ENCODE measurements around the gene SMIM30.
"Not testable (repeated sequence)": the region's sequence is repeated elsewhere in the genome, so short reads cannot be mapped to it uniquely, and the experiment has no call there.

SMIM30 gene

GRCh38 chr7:113118074-113118959, at the start of gene SMIM30:
TSS of gene SMIM30 (minus strand) at chr7:113118554. CDS start at chr7:113117578, 976 bp downstream.
- H3K27ac ChIP-seq = peak within 1 kb of the TSS; percentile 43
- no peak for TF ChIP-seq CTCF (conservative IDR thresholded peaks at IDR 0.05)
- TF ChIP-seq ZFX (IDR thresholded peaks at IDR 0.05) = no peak

GRCh38 chr7:113166176-113166575, 47.8 kb upstream of the SMIM30 start:
- not testable (repeated sequence) for H3K27ac ChIP-seq

GRCh38 chr7:113161050-113161449, 42.7 kb upstream of the SMIM30 start:
- no peak overlapping the region for H3K27ac ChIP-seq
- TF ChIP-seq CTCF (conservative IDR thresholded peaks at IDR 0.05) (no peak), ZFX (IDR thresholded peaks at IDR 0.05) (no peak)

- TF ChIP-seq CTCF (conservative IDR thresholded peaks at IDR 0.05) (peak; percentile 95), ZFX (IDR thresholded peaks at IDR 0.05) (no peak)
- H3K27ac ChIP-seq = no peak overlapping the region
Measured at GRCh38 chr7:113159746-113160339, 41.5 kb upstream of the SMIM30 start.

GRCh38 chr7:113158756-113159155, 40.4 kb upstream of the SMIM30 start:
- H3K27ac ChIP-seq = no peak overlapping the region
- TF ChIP-seq CTCF (conservative IDR thresholded peaks at IDR 0.05) (no peak), ZFX (IDR thresholded peaks at IDR 0.05) (no peak)

GRCh38 chr7:113154117-113154516, 35.8 kb upstream of the SMIM30 start:
- no peak overlapping the region for H3K27ac ChIP-seq
- TF ChIP-seq CTCF (conservative IDR thresholded peaks at IDR 0.05) = no peak
- no peak for TF ChIP-seq ZFX (IDR thresholded peaks at IDR 0.05)

GRCh38 chr7:113144817-113145216, 26.5 kb upstream of the SMIM30 start:
- no peak for TF ChIP-seq CTCF (conservative IDR thresholded peaks at IDR 0.05)
- TF ChIP-seq ZFX (IDR thresholded peaks at IDR 0.05) = no peak
- H3K27ac ChIP-seq = no peak overlapping the region

Data from C4-2B (cell line).